A549 treated with Hydrocortisone at 1 μM for 4 hours (cell line): Measurements from ENCODE around the gene OS9. TPM values are rescaled to one million over a fixed set of nuclear protein-coding genes. Genes with fewer than 3 reads are reported as not detected.

ENCODE experiments used
- total RNA-seq: library from RNA; stranded (reverse); fragments of 200-300 nt; extraction: Qiagen RNA extraction; gene quantifications from 5 replicates; pipeline ENCODE4 v1.2.3, GENCODE V29; 2022

OS9 gene
- 110 to 134 TPM (median 114 TPM) in 5 replicates for total RNA-seq

GRCh38 chr12:57693659-57694458 is at the start of gene OS9:
OS9 (plus strand) TSS chr12:57694132; CDS start chr12:57694162, 30 bp downstream.

GRCh38 chr12:57738661-57739237 is 44.8 kb downstream of the OS9 start, which contains the start of gene AGAP2:
AGAP2 (minus strand) TSS chr12:57738742; CDS start chr12:57738246, 496 bp downstream.

GRCh38 chr12:57744777-57745484 is 51.0 kb downstream of the OS9 start, which contains the start of gene TSPAN31:
TSPAN31 (plus strand) TSS chr12:57745039; CDS start chr12:57745155, 116 bp downstream.

GRCh38 chr12:57751788-57752667 is 58.1 kb downstream of the OS9 start, which contains the start of gene CDK4:
CDK4 (minus strand) TSS chr12:57752310; CDS start chr12:57751717, 593 bp downstream.

GRCh38 chr12:57754411-57755193 is 60.7 kb downstream of the OS9 start, which contains the start of gene MARCHF9:
MARCHF9 (plus strand) TSS chr12:57755103; CDS start chr12:57755529, 426 bp downstream.

GRCh38 chr12:57766464-57767304 is 72.8 kb downstream of the OS9 start, which contains the start of gene CYP27B1:
CYP27B1 (minus strand) TSS chr12:57767078; CDS start chr12:57767041, 37 bp downstream.

Other genes with a start within 250 kb of the OS9 start
- gene INHBE, start 238.8 kb upstream of the OS9 start, total RNA-seq: 0.05 to 0.09 TPM in 2 of 5 replicates, not detected in the others
- 4.5 to 6.2 TPM (median 5.6 TPM) in 5 replicates for gene GLI1, start 234.3 kb upstream of the OS9 start, total RNA-seq
- 0.17 to 0.62 TPM (median 0.38 TPM) in 5 replicates for gene ARHGAP9, start 214.3 kb upstream of the OS9 start, total RNA-seq
- gene MARS1, start 206.1 kb upstream of the OS9 start, total RNA-seq: 125 to 280 TPM (median 129 TPM) in 5 replicates
- gene DDIT3, start 173.6 kb upstream of the OS9 start, total RNA-seq: 23.0 to 31.1 TPM (median 26.3 TPM) in 5 replicates
- 20.1 to 28.9 TPM (median 27.2 TPM) in 5 replicates for gene MBD6, start 171.3 kb upstream of the OS9 start, total RNA-seq
- gene DCTN2, start 146.9 kb upstream of the OS9 start, total RNA-seq: 115 to 190 TPM (median 121 TPM) in 5 replicates
- gene KIF5A, start 144.1 kb upstream of the OS9 start, total RNA-seq: 0.17 to 0.23 TPM (median 0.18 TPM) in 5 replicates
- gene PIP4K2C, start 102.9 kb upstream of the OS9 start, total RNA-seq: 38.4 to 53.3 TPM (median 39.1 TPM) in 5 replicates
- gene DTX3, start 89.3 kb upstream of the OS9 start, total RNA-seq: 16.2 to 18.9 TPM (median 18.6 TPM) in 5 replicates
- 4.2 to 6.7 TPM (median 5.7 TPM) in 5 replicates for gene ARHGEF25, start 82.7 kb upstream of the OS9 start, total RNA-seq
- 38.5 to 45.9 TPM (median 42.8 TPM) in 5 replicates for gene B4GALNT1, start 60.9 kb upstream of the OS9 start, total RNA-seq
- 0.09 to 0.23 TPM (median 0.12 TPM) in 5 replicates for gene AGAP2, start 44.6 kb downstream of the OS9 start, total RNA-seq
- gene TSPAN31, start 50.9 kb downstream of the OS9 start, total RNA-seq: 15.6 to 23.5 TPM (median 17.6 TPM) in 5 replicates
- gene CDK4, start 58.2 kb downstream of the OS9 start, total RNA-seq: 235 to 292 TPM (median 248 TPM) in 5 replicates
- 6.4 to 8.5 TPM (median 8.3 TPM) in 5 replicates for gene MARCHF9, start 61.0 kb downstream of the OS9 start, total RNA-seq
- gene CYP27B1, start 72.9 kb downstream of the OS9 start, total RNA-seq: 2.0 to 3.3 TPM (median 2.2 TPM) in 5 replicates
- gene METTL1, start 78.0 kb downstream of the OS9 start, total RNA-seq: 45.7 to 51.1 TPM (median 49.3 TPM) in 5 replicates
- 4.0 to 6.5 TPM (median 5.0 TPM) in 5 replicates for gene EEF1AKMT3, start 78.5 kb downstream of the OS9 start, total RNA-seq
- 63.4 to 77.1 TPM (median 70.8 TPM) in 5 replicates for gene TSFM, start 88.7 kb downstream of the OS9 start, total RNA-seq
- 0.21 to 1.0 TPM (median 0.44 TPM) in 5 replicates for gene AVIL, start 124.6 kb downstream of the OS9 start, total RNA-seq
- gene CTDSP2, start 152.6 kb downstream of the OS9 start, total RNA-seq: 41.9 to 54.2 TPM (median 48.0 TPM) in 5 replicates
- 5.1 to 5.4 TPM (median 5.3 TPM) in 5 replicates for gene ATP23, start 247.4 kb downstream of the OS9 start, total RNA-seq